Measurements from ENCODE around the gene KCNN1. TPM values are rescaled to one million over a fixed set of nuclear protein-coding genes. Genes with fewer than 3 reads are reported as not detected.

Gene KCNN1
- total and polyA plus RNA-seq, 9 of the 15 experiments (the other 6 are each of a cell fraction or from before 2014, with no cell fraction given) = 0.01 to 6.2 (median 0.72) TPM

DNA sequence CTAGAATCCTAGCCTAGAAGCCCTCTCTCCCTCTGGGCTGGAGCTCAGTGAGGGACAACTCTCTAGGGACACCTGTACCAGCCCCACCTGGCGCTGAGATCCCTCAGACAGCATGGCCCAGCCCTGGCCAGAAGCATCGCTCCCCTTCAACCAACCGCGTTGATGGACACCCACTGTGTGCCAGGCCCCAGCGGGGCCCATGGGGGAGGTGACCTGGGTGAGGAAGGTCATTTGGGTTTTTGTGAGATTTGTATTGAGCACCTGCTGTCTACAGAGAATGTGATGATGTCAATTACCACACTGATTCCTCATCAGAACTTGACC is 31.9 kb downstream of the KCNN1 start:
- ATAC-seq = no peak
- H3K4me1 ChIP-seq (replicated peaks in 1 of 2; ENCODE audit: control insufficient read depth in 2 of 2, insufficient read depth in 2 of 2, low read length in 2 of 2) = peaks cover 31 to 61% of the 10 kb centered on the region in 2 experiments
- no peak for FAIRE-seq
- 0 out of 4 replicates have a peak overlapping the region, but pooled peaks of 1 of the 2 experiments have one; percentile 3 for H3K9ac ChIP-seq (ENCODE audit: insufficient read depth in 1 of 2, low read depth in 2 of 2, low read length in 2 of 2)
- 68% methylated on average over 5 of the region's 5 CpGs for WGBS (ENCODE audit: insufficient coverage, low coverage, missing lambda C conversion rate)
- H3K27ac ChIP-seq (ENCODE audit: extremely low read depth, low read depth, low read length) = no peak overlapping the region; the same call in 2 of the 3 replicates
- TF ChIP-seq ZBTB12 (CRISPR knock-in tag; IDR thresholded peaks at IDR 0.05) (no peak), NFATC3 (IDR thresholded peaks at IDR 0.05) (no peak), CTBP1 (IDR thresholded peaks at IDR 0.05; ENCODE audit: borderline replicate concordance) (peak; percentile 42; the same call in 1 of the 2 replicates), POLR2B (IDR thresholded peaks at IDR 0.05; ENCODE audit: low read depth, partially characterized antibody) (no peak), ZSCAN29 (IDR thresholded peaks at IDR 0.05) (no peak), TFAP4 (CRISPR knock-in tag; IDR thresholded peaks at IDR 0.05; ENCODE audit: borderline replicate concordance) (peak; percentile 6; the same call in 1 of the 2 replicates), PHTF2 (CRISPR knock-in tag; IDR thresholded peaks at IDR 0.05) (no peak), ZNF764 (CRISPR knock-in tag; IDR thresholded peaks at IDR 0.05; ENCODE audit: low read depth) (no peak), ERF (CRISPR knock-in tag; IDR thresholded peaks at IDR 0.05) (no peak)
- TF ChIP-seq, protein P1, sequence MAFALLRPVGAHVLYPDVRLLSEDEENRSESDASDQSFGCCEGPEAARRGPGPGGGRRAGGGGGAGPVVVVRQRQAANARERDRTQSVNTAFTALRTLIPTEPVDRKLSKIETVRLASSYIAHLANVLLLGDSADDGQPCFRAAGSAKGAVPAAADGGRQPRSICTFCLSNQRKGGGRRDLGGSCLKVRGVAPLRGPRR (CRISPR knock-in tag; IDR thresholded peaks at IDR 0.05) = no peak
- no peak overlapping the region for H3K4me3 ChIP-seq
- H3K36me3 ChIP-seq (ENCODE audit: control insufficient read depth, insufficient read depth, low read length) = peaks cover 5% of the 10 kb centered on the region; the same call in 1 of the 3 replicates
- no peaks in the 10 kb centered on the region for H3K9me1 ChIP-seq (ENCODE audit: control insufficient read depth, insufficient read depth, low read length)
- H3K9me3 ChIP-seq (replicated peaks; ENCODE audit: control insufficient read depth, insufficient read depth, low read depth, low read length) = no peaks in the 10 kb centered on the region
- CTCF ChIA-PET (ENCODE audit: low intra/inter-chr PET ratio) = interaction anchor here (5.8 kb wide), 1 partner anchor 59 kb away, joined by 113 read pairs; no protein-coding TSS in a partner anchor
- H3K79me2 ChIP-seq (ENCODE audit: control insufficient read depth, insufficient read depth, low read length) = peaks cover 24% of the 10 kb centered on the region
- no peaks in the 10 kb centered on the region; the same call in 1 of the 2 replicates for H4K20me1 ChIP-seq (replicated peaks; ENCODE audit: control insufficient read depth, insufficient read depth, low read length)
- BruUV-seq (replicated peaks) = no TSS peak
- H2AFZ ChIP-seq (ENCODE audit: low read depth, low read length) = peak overlapping the region; percentile 75; the same call in 1 of the 2 replicates
- intact Hi-C loops (cut with micrococcal nuclease) = no loop called here
- in situ Hi-C loops (cut with MboI) = loop anchor here (10.0 kb wide), 1 partner anchor 54 kb away; no protein-coding TSS in a partner anchor
- H3K27me3 ChIP-seq (ENCODE audit: control insufficient read depth in 2 of 2, insufficient read depth in 2 of 2, low read length in 2 of 2) = no peaks in the 10 kb centered on the region
- H3K4me2 ChIP-seq (ENCODE audit: insufficient read depth, low read length) = no peak overlapping the region
- DNase-seq (ENCODE audit: extremely low read depth in 1 of 4, low spot score in 3 of 4) = no peak
- POLR2A ChIA-PET = interaction anchor here (0.7 to 1.7 kb wide), 2 partner anchors 61 to 280 kb away, joined by 3 to 6 read pairs; no protein-coding TSS in a partner anchor

Data from K562 (cell line).